K562 (cell line): ENCODE results near the gene TARBP1. TPM values are rescaled to one million over a fixed set of nuclear protein-coding genes. Genes with fewer than 3 reads are reported as not detected.

Experiments
- ATAC-seq: fragments of 200-7000 bp; cut with Tn5 transposase; 3 replicates; pipeline ENCODE4 v1.9.1; 2020; ENCODE audit warnings: moderate library complexity
- BruUV-seq: library from RNA; stranded (reverse); fragments of 400-500 nt; replicated peaks from 2 replicates; lab custom pipeline; 2021; lab: Mats Ljungman, UMichigan
- CTCF ChIA-PET: fragments of 300-600 bp; formaldehyde crosslinking; extraction: SDS; loops from one replicate; lab custom pipeline; 2021; ENCODE audit warnings: low intra/inter-chr PET ratio; lab: Yijun Ruan, JAX
- POLR2A ChIA-PET: fragments of 300-600, 350-650 bp; sonication (Branson Sonifier 250); formaldehyde crosslinking; extraction: SDS; loops from one replicate; lab custom pipeline; 2021; ENCODE audit warnings: antibody characterized with exemption, inconsistent platforms; lab: Yijun Ruan, JAX
- DNase-seq, 4 experiments: peaks; one replicate each; pipeline versions ENCODE4 v3.0.0 to v3.0.0-alpha.2; 2011 to 2018; ENCODE audit warnings: low spot score in 3 of 4, mixed read lengths in 3 of 4; ENCODE audit errors: extremely low read depth in 1 of 4
- FAIRE-seq: peaks from 2 replicates; lab custom pipeline; 2011; peaks lifted over from hg19 to GRCh38; lab: Jason Lieb, UNC
- H2AFZ ChIP-seq: 2 replicates; pipeline ENCODE4 v1.6.0; 2011; ENCODE audit warnings: low read depth, low read length, control low read depth, inconsistent platforms
- H3K27ac ChIP-seq: fragments of 200-600 bp; 3 replicates; pipeline ENCODE4 v1.8.0; 2011; ENCODE audit warnings: low read depth, mild to moderate bottlenecking, control low read depth, inconsistent platforms, low read length, moderate library complexity, mixed read lengths; ENCODE audit errors: extremely low read depth
- H3K27me3 ChIP-seq, 2 experiments: fragments of 300-600 bp in 1 of 2; 2 replicates in 1 of 2; 3 replicates in 1 of 2; pipeline versions ENCODE4 v1.6.0 to v1.8.0; 2011; ENCODE audit warnings: inconsistent platforms in 2 of 2, low read length in 2 of 2, mild to moderate bottlenecking in 1 of 2, mixed read lengths in 1 of 2, moderate library complexity in 1 of 2; ENCODE audit not compliant: control insufficient read depth in 2 of 2, insufficient read depth in 2 of 2
- H3K36me3 ChIP-seq: fragments of 300-600 bp; 3 replicates; pipeline ENCODE4 v1.8.0; 2011; ENCODE audit warnings: mild to moderate bottlenecking, low read length, inconsistent platforms; ENCODE audit not compliant: control insufficient read depth, insufficient read depth
- H3K4me1 ChIP-seq, 2 experiments: fragments of 200-600 bp in 1 of 2; replicated peaks in 1 of 2; 2 replicates in 1 of 2; 3 replicates in 1 of 2; pipeline versions ENCODE4 v1.5.1 to v1.8.0; 2011; ENCODE audit warnings: inconsistent platforms in 2 of 2, low read length in 2 of 2, mild to moderate bottlenecking in 1 of 2, mixed read lengths in 1 of 2, moderate library complexity in 1 of 2; ENCODE audit not compliant: control insufficient read depth in 2 of 2, insufficient read depth in 2 of 2
- H3K4me2 ChIP-seq: 2 replicates; pipeline ENCODE4 v1.6.1; 2011; ENCODE audit warnings: low read length, control low read depth, inconsistent platforms, mixed read lengths; ENCODE audit not compliant: insufficient read depth
- H3K4me3 ChIP-seq: fragments of 200-600 bp; sonication (generic), shearing (Covaris generic); 2 replicates; pipeline ENCODE4 v1.5.1; 2016; ENCODE audit warnings: control low read depth, inconsistent platforms
- H3K79me2 ChIP-seq: fragments of 200-600 bp; 3 replicates; pipeline ENCODE4 v1.8.0; 2011; ENCODE audit warnings: low read length, inconsistent platforms; ENCODE audit not compliant: control insufficient read depth, insufficient read depth
- H3K9ac ChIP-seq, 2 experiments: 2 replicates each; pipeline versions ENCODE4 v1.6.0 to v1.6.1; 2011; ENCODE audit warnings: low read depth in 2 of 2, low read length in 2 of 2, control low read depth in 1 of 2, inconsistent platforms in 1 of 2, mild to moderate bottlenecking in 1 of 2, mixed read lengths in 1 of 2; ENCODE audit not compliant: insufficient read depth in 1 of 2
- H3K9me1 ChIP-seq: one replicate; pipeline ENCODE4 v1.6.0; 2011; ENCODE audit warnings: inconsistent platforms, mild to moderate bottlenecking, low read length, moderate library complexity; ENCODE audit not compliant: control insufficient read depth, insufficient read depth
- H3K9me3 ChIP-seq: replicated peaks from 2 replicates; pipeline ENCODE4 v1.5.1; 2011; ENCODE audit warnings: low read depth, low read length, inconsistent platforms; ENCODE audit not compliant: control insufficient read depth, insufficient read depth
- H4K20me1 ChIP-seq: replicated peaks from 2 replicates; pipeline ENCODE4 v1.6.1; 2011; ENCODE audit warnings: low read length, inconsistent platforms, mixed read lengths; ENCODE audit not compliant: control insufficient read depth, insufficient read depth
- ATF7 ChIP-seq: fragments of 450-650 bp; IDR thresholded peaks from 2 replicates; pipeline ENCODE4 v1.7.1; 2014; ENCODE audit warnings: mild to moderate bottlenecking, moderate library complexity
- CBX3 ChIP-seq, 2 experiments: IDR thresholded peaks; 1 replicate in 1 of 2; 2 replicates in 1 of 2; pipeline ENCODE4 v1.6.1; 2012; ENCODE audit warnings: inconsistent platforms in 2 of 2, low read length in 2 of 2, borderline replicate concordance in 1 of 2, control low read depth in 1 of 2
- FOXK2 ChIP-seq, 2 experiments: fragments of 450-650 bp; IDR thresholded peaks in 1 of 2; conservative IDR thresholded peaks in 1 of 2; 2 replicates each; pipeline ENCODE4 v1.6.1; 2016; ENCODE audit warnings: low read depth in 2 of 2, mild to moderate bottlenecking in 1 of 2
- FOXM1 ChIP-seq, 2 experiments: fragments of 450-650 bp in 1 of 2; sonication (generic) in 1 of 2; formaldehyde crosslinking in 1 of 2; IDR thresholded peaks; 2 replicates each; pipeline versions ENCODE4 v1.6.1 to v1.9.0; 2017 to 2022; ENCODE audit warnings: low read depth in 2 of 2, mild to moderate bottlenecking in 2 of 2, missing genetic modification reagents in 1 of 2, moderate library complexity in 1 of 2
- NONO ChIP-seq, 2 experiments: fragments of 200-400 bp in 1 of 2; fragments of 450-650 bp in 1 of 2; formaldehyde crosslinking in 1 of 2; IDR thresholded peaks; 2 replicates each; pipeline ENCODE4 v1.6.1; 2017; ENCODE audit warnings: low read depth in 2 of 2, mild to moderate bottlenecking in 2 of 2, moderate library complexity in 2 of 2, low read length in 1 of 2
- PRDM10 ChIP-seq: fragments of 450-650 bp; IDR thresholded peaks from 2 replicates; pipeline ENCODE4 v1.6.1; 2018; ENCODE audit not compliant: partially characterized antibody
- TARDBP ChIP-seq: fragments of 450-650 bp; IDR thresholded peaks from 2 replicates; pipeline ENCODE4 v1.6.1; 2016
- TRIM25 ChIP-seq: fragments of 450-650 bp; IDR thresholded peaks from 2 replicates; pipeline ENCODE4 v1.7.0; 2016; ENCODE audit warnings: borderline replicate concordance
- ZBTB33 ChIP-seq: sonication (generic); formaldehyde crosslinking; IDR thresholded peaks from 2 replicates; pipeline ENCODE4 v1.8.1; 2023; ENCODE audit warnings: mild to moderate bottlenecking, missing genetic modification reagents
- ZNF143 ChIP-seq: sonication (generic); formaldehyde crosslinking; IDR thresholded peaks from 2 replicates; pipeline ENCODE4 v1.9.0; 2022; ENCODE audit warnings: mild to moderate bottlenecking, missing genetic modification reagents
- ZNF436 ChIP-seq: fragments of 250-450, 450-650 bp; sonication (Bioruptor Pico); formaldehyde crosslinking; IDR thresholded peaks from 2 replicates; pipeline ENCODE4 v1.7.0; 2020; ENCODE audit warnings: mild to moderate bottlenecking
- WGBS: fragments of 100-300 bp; shearing (Covaris generic); methylation state at CpG from one replicate; pipeline ENCODE4 v1.1.6; 2016; ENCODE audit warnings: low coverage, mixed read lengths; ENCODE audit not compliant: insufficient coverage; ENCODE audit errors: missing lambda C conversion rate; 5-methylcytosine and 5-hydroxymethylcytosine counted together
- in situ Hi-C: fragments of 300-500 bp; cut with MboI; formaldehyde crosslinking; loops from 4 replicates; pipeline ENCODE4 v1.15.0; 2018; ENCODE audit warnings: inconsistent platforms, mixed read lengths
- intact Hi-C: fragments of 100-400 bp; cut with micrococcal nuclease; formaldehyde crosslinking; loops from 2 replicates; pipeline ENCODE4 v1.14.2; 2022
- polyA plus RNA-seq, 8 experiments: library from polyadenylated mRNA; depleted of rRNA in 4 of 8; stranded (reverse) in 5 of 8; unstranded in 3 of 8; fragments of >200 nt; fragmentation: Nextera tagmentation in 2 of 8; fragmentation: Illumina TruSeq in 1 of 8; extraction: Ambion mirVana in 2 of 8; extraction: Trizol in 1 of 8; gene quantifications; 2 replicates each; pipeline versions ENCODE4 v1.2.1 to v1.2.3, GENCODE V29; 2011 to 2014; ENCODE audit warnings: inconsistent platforms in 1 of 8, missing spikeins in 1 of 8
- total RNA-seq, 7 experiments: library from RNA; depleted of rRNA in 6 of 7; stranded (reverse); fragments of >200 nt in 6 of 7; fragmentation: Illumina TruSeq in 2 of 7; extraction: Trizol in 2 of 7; gene quantifications; 2 replicates each; pipeline versions ENCODE4 v1.2.1 to v1.2.3, GENCODE V29; 2011 to 2021; ENCODE audit warnings: low replicate concordance in 1 of 7
- TF ChIP-seq, protein P1 (sequence below): fragments of 200-800 bp; sonication (Bioruptor generic); IDR thresholded peaks from 2 replicates; pipeline ENCODE4 v1.6.1; 2017; ENCODE audit warnings: missing genetic modification characterization, missing compliant biosample characterization

TARBP1 gene
- total and polyA plus RNA-seq, 9 of the 15 experiments (the other 6 are each of a cell fraction or from before 2014, with no cell fraction given): 8.8 to 48.0 (median 22.9) TPM

GRCh38 chr1:234512451-234512861 lies 33.5 kb upstream of the TARBP1 start:
- intact Hi-C loops (no loop called here), in situ Hi-C loops (no loop called here)
- FAIRE-seq (peak; percentile 46), ATAC-seq (peak; percentile 86), DNase-seq (peak in 2 of 4 experiments; percentile 43 to 66)
- ChIA-PET POLR2A (no interaction called here), CTCF (interaction anchor here (0.6 kb wide), 1 partner anchor 187 kb away, joined by 3 read pairs; no protein-coding TSS in a partner anchor)
- Histone ChIP-seq H3K4me1 (peaks cover 5 to 19% of the 10 kb centered on the region in 2 experiments; a peak in 4 of 5 replicates), H3K9me3 (no peaks in the 10 kb centered on the region), H4K20me1 (no peaks in the 10 kb centered on the region), H3K9ac (no peak overlapping the region; a peak in 1 of 4 replicates), H3K9me1 (no peaks in the 10 kb centered on the region), H3K4me3 (no peak overlapping the region), H3K27ac (no peak overlapping the region), H2AFZ (peak overlapping the region; percentile 84), H3K27me3 (no peaks in the 10 kb centered on the region), H3K79me2 (no peaks in the 10 kb centered on the region), H3K4me2 (peak overlapping the region; percentile 45; the same call in 1 of the 2 replicates), H3K36me3 (no peaks in the 10 kb centered on the region)
- no TSS peak for BruUV-seq
- WGBS: 6% methylated on average over 5 of the region's 5 CpGs
- TF ChIP-seq NONO (IDR thresholded peaks at IDR 0.05; ENCODE audit: low read depth in 2 of 2, low read length in 1 of 2) (no peak), ATF7 (peak; percentile 45), CBX3 (IDR thresholded peaks at IDR 0.05; ENCODE audit: borderline replicate concordance in 1 of 2, low read length in 2 of 2) (no peak), FOXK2 (conservative IDR thresholded peaks at IDR 0.05 in 1 of 2, IDR thresholded peaks at IDR 0.05 in 1 of 2; ENCODE audit: low read depth in 2 of 2) (0 out of 4 replicates have a peak, but pooled peaks of 1 of the 2 experiments have one; percentile 40), TRIM25 (no peak), ZBTB33 (CRISPR knock-in tag) (no peak), PRDM10 (peak; percentile 86), FOXM1 (IDR thresholded peaks at IDR 0.05; ENCODE audit: low read depth) (peak; percentile 30; the same call in 1 of the 2 replicates), FOXM1 (CRISPR knock-in tag; IDR thresholded peaks at IDR 0.05; ENCODE audit: low read depth) (no peak), ZNF436 (CRISPR knock-in tag) (no peak), TARDBP (no peak), ZNF143 (no peak)
- TF ChIP-seq, protein P1, sequence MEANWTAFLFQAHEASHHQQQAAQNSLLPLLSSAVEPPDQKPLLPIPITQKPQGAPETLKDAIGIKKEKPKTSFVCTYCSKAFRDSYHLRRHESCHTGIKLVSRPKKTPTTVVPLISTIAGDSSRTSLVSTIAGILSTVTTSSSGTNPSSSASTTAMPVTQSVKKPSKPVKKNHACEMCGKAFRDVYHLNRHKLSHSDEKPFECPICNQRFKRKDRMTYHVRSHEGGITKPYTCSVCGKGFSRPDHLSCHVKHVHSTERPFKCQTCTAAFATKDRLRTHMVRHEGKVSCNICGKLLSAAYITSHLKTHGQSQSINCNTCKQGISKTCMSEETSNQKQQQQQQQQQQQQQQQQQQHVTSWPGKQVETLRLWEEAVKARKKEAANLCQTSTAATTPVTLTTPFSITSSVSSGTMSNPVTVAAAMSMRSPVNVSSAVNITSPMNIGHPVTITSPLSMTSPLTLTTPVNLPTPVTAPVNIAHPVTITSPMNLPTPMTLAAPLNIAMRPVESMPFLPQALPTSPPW: peak; percentile 46; the same call in 1 of the 2 replicates
